MCF 10A (cell line): ENCODE measurements around the gene GOSR2. TPM values are rescaled to one million over a fixed set of nuclear protein-coding genes. Genes with fewer than 3 reads are reported as not detected.

Experiments used
- BruUV-seq: library from RNA; stranded (reverse); fragments of 400-500 nt; replicated peaks from 2 replicates; lab custom pipeline; 2021; lab: Mats Ljungman, UMichigan
- CTCF ChIA-PET: fragments of 300-600 bp; sonication (Branson Sonifier 250); formaldehyde crosslinking; extraction: SDS; loops from one replicate; lab custom pipeline; 2021; ENCODE audit warnings: antibody characterized with exemption, inconsistent platforms; lab: Yijun Ruan, JAX
- POLR2A ChIA-PET: fragments of 300-600, 350-650 bp; sonication (Branson Sonifier 250); formaldehyde crosslinking; extraction: SDS; loops from one replicate; lab custom pipeline; 2020; ENCODE audit warnings: antibody characterized with exemption, inconsistent platforms; lab: Yijun Ruan, JAX
- DNase-seq: peaks from one replicate; pipeline ENCODE4 v3.0.0-alpha.2; 2018; ENCODE audit not compliant: unreplicated experiment
- H3K27ac Mint-ChIP-seq: one replicate; pipeline ENCODE4 v1.8.0; 2022; ENCODE audit warnings: mild to moderate bottlenecking, low read depth, mixed read lengths; ENCODE audit not compliant: unreplicated experiment
- H3K27me3 Mint-ChIP-seq: one replicate; pipeline ENCODE4 v1.8.0; 2022; ENCODE audit warnings: mixed read lengths; ENCODE audit not compliant: insufficient read depth, unreplicated experiment
- H3K36me3 Mint-ChIP-seq: one replicate; pipeline ENCODE4 v1.8.0; 2022; ENCODE audit warnings: mild to moderate bottlenecking, moderate library complexity, mixed read lengths; ENCODE audit not compliant: insufficient read depth, unreplicated experiment
- H3K4me1 Mint-ChIP-seq: one replicate; pipeline ENCODE4 v1.8.0; 2022; ENCODE audit warnings: mixed read lengths; ENCODE audit not compliant: insufficient read depth, unreplicated experiment
- H3K4me3 Mint-ChIP-seq: one replicate; pipeline ENCODE4 v1.8.0; 2022; ENCODE audit warnings: mild to moderate bottlenecking, moderate library complexity, mixed read lengths; ENCODE audit not compliant: unreplicated experiment
- H3K9me3 Mint-ChIP-seq: one replicate; pipeline ENCODE4 v1.8.0; 2022; ENCODE audit warnings: mixed read lengths; ENCODE audit not compliant: unreplicated experiment
- CTCF ChIP-seq: fragments of 200-600 bp; IDR thresholded peaks from one replicate; pipeline ENCODE4 v1.8.0; 2022; ENCODE audit warnings: antibody characterized with exemption, mild to moderate bottlenecking; ENCODE audit not compliant: unreplicated experiment
- intact Hi-C: fragments of 100-400 bp; cut with micrococcal nuclease; formaldehyde crosslinking; loops from 2 replicates; pipeline ENCODE4 v1.14.1; 2022
- total RNA-seq: library from RNA; stranded (reverse); gene quantifications from 2 replicates; pipeline ENCODE4 v1.2.3, GENCODE V29; 2022

GOSR2 gene
- total RNA-seq, 1 experiment from 2014 or later: 78.3 TPM

- ChIA-PET POLR2A (no interaction called here), CTCF (interaction anchor here (0.7 kb wide), 1 partner anchor 150 kb away, joined by 4 read pairs; no protein-coding TSS in a partner anchor)
- no peaks in the 10 kb centered on the region for H3K9me3 Mint-ChIP-seq
- BruUV-seq: no TSS peak
- DNase-seq: no peak
- peaks cover 22% of the 10 kb centered on the region for H3K27me3 Mint-ChIP-seq
- intact Hi-C loops: no loop called here
- TF ChIP-seq CTCF: no peak
- H3K27ac Mint-ChIP-seq: no peak overlapping the region
- no peaks in the 10 kb centered on the region for H3K4me1 Mint-ChIP-seq
- H3K36me3 Mint-ChIP-seq: peaks cover 6% of the 10 kb centered on the region
- no peak overlapping the region for H3K4me3 Mint-ChIP-seq
These were observed 21.7 kb upstream of the GOSR2 start for GRCh38 chr17:46901291-46901690.

GRCh38 chr17:46903762-46904672, 18.9 kb upstream of the GOSR2 start:
- H3K9me3 Mint-ChIP-seq: no peaks in the 10 kb centered on the region
- H3K27me3 Mint-ChIP-seq: peaks cover 21% of the 10 kb centered on the region
- no peak for TF ChIP-seq CTCF
- BruUV-seq: no TSS peak
- intact Hi-C loops: no loop called here
- no peak overlapping the region for H3K27ac Mint-ChIP-seq
- no peak for DNase-seq
- H3K36me3 Mint-ChIP-seq: peaks cover 6% of the 10 kb centered on the region
- CTCF ChIA-PET: interaction anchor here (0.6 kb wide), 1 partner anchor 62 kb away, joined by 5 read pairs; no protein-coding TSS in a partner anchor
- H3K4me3 Mint-ChIP-seq: no peak overlapping the region
- no peaks in the 10 kb centered on the region for H3K4me1 Mint-ChIP-seq
- POLR2A ChIA-PET: no interaction called here

GRCh38 chr17:46908068-46908737, 14.8 kb upstream of the GOSR2 start:
- intact Hi-C loops: no loop called here
- Mint-ChIP-seq H3K4me1 (no peaks in the 10 kb centered on the region), H3K36me3 (peaks cover 6% of the 10 kb centered on the region), H3K9me3 (no peaks in the 10 kb centered on the region), H3K4me3 (no peak overlapping the region), H3K27me3 (peaks cover 20% of the 10 kb centered on the region), H3K27ac (no peak overlapping the region)
- POLR2A ChIA-PET: interaction anchor here (0.8 to 1.1 kb wide), 2 partner anchors 11 to 94 kb away, joined by 3 read pairs; no protein-coding TSS in a partner anchor
- DNase-seq: no peak
- CTCF ChIA-PET: no interaction called here
- no peak for TF ChIP-seq CTCF
- BruUV-seq: no TSS peak
